ENCODE results near the gene TTC7B.
A peak's percentile ranks its signal among the peaks of the same experiment; 100 is the strongest.

TTC7B gene

DNA sequence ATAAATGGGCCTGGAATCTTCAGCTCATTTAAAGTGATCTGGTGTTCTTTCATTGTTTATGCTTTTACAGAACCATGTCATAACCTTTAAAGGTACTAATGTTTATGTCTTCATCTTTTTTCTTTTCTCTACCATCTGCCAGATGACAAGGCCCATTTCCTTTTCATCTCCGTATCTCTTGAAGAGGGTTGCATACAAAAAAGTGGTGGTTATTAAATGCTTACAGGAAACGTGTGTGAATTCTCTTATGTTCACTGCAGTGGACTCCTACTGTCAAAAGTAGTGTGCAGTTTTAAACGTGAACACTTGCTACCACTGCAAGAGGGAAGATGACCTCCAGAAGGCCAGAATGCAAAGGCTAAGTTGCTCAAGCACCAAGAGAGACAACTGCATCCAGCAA is 91.4 kb downstream of the TTC7B start:
- H3K4me3 ChIP-seq (ENCODE audit: low read length), result no peak overlapping the region
- peak; percentile 72 for DNase-seq (ENCODE audit: low read depth, low spot score)

DNA sequence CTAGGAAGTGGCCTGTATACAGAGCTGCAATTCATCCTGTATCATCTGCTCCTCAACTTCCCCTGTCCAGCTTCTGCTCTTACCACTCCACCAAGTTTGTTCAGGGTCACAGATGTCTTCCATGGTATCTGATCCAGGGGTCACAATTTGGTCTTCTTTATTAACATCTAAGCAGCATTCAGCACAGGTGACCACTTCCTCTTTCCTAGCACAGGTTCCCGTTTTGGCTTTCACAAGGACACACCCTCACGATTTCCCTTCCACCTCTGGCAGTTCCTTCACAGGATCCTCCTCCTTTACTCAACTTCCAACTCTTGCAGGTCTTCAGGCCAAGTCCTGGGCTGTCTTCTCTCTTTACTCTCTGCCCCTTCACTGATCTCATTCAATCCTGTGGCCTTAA is 93.6 kb downstream of the TTC7B start:
- no peak overlapping the region for H3K4me3 ChIP-seq (ENCODE audit: low read length)
- DNase-seq (ENCODE audit: low read depth, low spot score), result no peak

DNA sequence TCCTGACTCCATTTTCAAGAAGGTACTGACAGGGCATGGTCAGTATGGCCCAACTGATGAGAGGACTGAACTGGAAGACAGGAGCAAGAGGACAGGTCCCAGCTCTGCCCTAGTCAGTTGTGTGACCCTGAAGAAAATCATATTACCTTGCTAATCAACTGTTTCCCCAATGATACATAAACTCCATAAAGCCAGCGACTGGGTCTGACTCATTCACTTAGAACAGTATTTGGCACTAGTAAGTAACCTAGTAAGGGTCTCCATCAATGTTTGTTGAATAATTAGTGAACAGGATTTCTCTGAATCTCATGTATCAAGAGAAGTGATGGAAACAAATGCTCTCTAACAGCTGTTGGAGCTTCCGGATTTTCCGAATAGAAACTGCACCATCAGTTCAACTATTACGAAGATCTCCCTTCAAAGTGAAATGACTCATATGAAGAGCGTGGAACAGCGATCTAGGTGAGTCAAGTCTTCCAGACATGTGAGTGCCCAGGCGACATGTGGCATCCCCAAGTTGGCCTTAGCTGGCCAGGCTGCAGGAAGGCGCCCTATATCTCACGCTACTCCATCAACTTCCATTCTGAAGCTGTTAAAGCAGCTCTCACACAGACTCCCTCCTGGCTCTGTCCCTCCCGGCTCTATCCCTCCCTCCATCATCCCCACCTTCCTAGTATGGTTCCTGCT is 94.5 kb downstream of the TTC7B start:
- no peak for DNase-seq (ENCODE audit: low read depth, low spot score)
- no peak overlapping the region for H3K4me3 ChIP-seq (ENCODE audit: low read length)

DNA sequence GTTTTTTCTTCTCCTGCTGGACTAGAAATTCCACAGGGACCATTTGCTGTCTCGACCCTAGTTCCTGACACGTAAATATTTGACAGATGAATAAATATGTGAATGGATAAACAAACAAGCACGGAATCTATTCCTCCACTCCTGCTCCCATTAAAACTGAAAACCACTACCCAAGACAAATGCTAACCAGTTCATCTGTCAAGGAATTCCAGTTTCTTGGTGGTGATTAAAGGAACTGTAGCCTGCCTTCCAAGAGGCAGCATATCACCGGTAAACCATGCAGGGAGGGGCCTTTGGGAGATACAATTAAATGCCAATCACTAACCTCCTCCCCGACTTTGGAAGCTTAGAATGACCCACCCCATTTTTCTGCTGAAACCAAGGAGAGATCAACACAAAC is 95.4 kb downstream of the TTC7B start:
- no peak overlapping the region for H3K4me3 ChIP-seq (ENCODE audit: low read length)
- DNase-seq (ENCODE audit: low read depth, low spot score), result no peak

DNA sequence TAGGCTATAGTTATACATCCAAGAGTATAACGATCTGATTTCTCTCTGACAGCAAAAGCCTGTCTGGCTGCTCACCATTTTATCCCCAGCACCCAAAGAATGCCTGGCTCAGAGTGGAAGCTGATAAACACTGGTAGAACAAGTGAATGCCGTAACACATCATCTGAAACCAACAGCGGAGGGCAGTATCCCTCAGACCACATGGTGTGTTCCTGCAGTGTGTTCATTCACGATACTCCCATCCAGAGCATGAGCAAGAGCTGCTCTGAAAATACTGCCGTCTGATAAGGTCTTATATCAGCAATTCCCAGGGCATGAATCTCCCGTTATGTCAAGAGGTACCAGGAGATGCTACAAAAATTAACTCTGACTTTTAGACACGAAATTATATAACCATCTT is 95.9 kb downstream of the TTC7B start:
- no peak overlapping the region for H3K4me3 ChIP-seq (ENCODE audit: low read length)
- no peak for DNase-seq (ENCODE audit: low read depth, low spot score)

DNA sequence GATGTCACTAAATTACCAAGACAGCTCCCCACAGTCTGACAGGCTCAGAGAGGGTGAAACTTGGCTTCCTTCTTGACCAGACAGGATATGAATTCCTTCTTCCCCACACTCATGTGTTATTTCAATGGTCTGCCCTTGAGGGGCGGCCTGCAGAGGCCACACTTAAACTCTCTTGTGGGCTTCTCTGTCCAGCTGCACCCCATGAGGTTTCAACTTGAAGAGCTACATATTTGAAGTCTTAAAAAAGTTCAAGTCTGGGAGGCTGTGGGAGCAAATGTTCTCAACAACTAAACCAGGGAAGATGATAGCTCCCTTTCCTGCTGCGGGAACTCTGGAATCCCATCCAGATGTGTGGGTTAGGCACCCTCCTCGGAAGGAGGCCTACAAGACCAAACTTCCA is 98.3 kb downstream of the TTC7B start:
- no peak for DNase-seq (ENCODE audit: low read depth, low spot score)

DNA sequence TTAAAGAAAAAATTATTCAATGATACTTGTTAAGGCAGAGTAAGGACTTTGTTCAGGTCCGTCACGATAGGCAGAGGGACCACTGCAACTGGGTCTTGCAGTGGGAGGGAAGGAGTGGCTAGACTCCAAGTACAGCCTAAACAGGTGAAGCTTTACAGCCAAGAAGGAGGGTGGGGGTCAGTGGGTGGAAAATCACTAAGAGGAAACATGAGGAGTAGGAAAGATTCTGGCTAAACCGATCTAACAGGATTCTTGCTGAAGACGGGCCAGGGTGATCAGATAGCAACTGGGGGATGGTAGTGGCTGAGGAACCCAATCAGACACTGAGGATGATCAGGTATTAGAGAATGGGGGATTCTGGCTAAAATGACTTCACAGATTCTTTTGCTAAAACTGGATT is 100.2 kb downstream of the TTC7B start:
- DNase-seq (ENCODE audit: low read depth, low spot score), result no peak
- no peak overlapping the region for H3K4me3 ChIP-seq (ENCODE audit: low read length)

More for the DNA sequence above, 98.3 kb downstream of the TTC7B start:
- H3K4me3 ChIP-seq (ENCODE audit: low read length), result no peak overlapping the region

DNA sequence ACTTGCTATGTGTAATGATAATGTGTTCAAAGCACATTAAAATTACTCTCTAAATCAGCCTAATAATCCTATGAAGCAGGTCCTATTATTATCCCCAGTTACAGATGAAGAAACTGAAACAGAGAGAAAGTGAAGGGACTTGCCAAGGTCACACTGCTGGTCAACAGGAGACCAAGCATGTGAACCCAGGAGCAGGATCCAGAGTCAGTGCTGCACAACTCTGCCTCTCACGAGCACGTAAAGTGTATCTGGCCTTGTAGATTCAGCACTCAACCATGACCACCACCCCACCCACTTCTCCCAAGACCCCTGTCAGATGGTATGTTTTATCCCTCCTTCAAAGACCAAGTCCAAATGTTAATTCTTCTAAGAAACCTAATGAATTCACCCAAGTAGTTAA is 100.7 kb downstream of the TTC7B start:
- no peak overlapping the region for H3K4me3 ChIP-seq (ENCODE audit: low read length)
- no peak for DNase-seq (ENCODE audit: low read depth, low spot score)

DNA sequence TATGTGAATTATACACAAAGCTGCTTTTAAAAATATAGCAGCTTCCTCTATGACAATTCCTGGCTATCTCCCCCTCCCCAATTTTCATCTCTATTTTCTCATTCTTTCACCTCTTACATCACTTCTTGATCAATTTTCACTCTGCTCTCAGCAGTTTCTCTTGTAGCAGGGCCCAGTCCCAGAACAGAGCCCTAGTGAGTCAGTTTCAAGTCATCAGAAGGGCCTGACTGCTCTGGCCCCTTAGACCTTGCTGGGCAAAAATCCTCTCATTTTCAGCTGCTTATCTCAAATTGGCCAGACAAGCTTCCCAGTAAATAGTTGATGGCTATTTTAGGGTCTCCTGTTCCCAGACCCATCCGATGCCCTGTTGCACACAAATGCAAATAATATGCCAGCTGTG is 101.4 kb downstream of the TTC7B start:
- DNase-seq (ENCODE audit: low read depth, low spot score), result no peak
- H3K4me3 ChIP-seq (ENCODE audit: low read length), result no peak overlapping the region

DNA sequence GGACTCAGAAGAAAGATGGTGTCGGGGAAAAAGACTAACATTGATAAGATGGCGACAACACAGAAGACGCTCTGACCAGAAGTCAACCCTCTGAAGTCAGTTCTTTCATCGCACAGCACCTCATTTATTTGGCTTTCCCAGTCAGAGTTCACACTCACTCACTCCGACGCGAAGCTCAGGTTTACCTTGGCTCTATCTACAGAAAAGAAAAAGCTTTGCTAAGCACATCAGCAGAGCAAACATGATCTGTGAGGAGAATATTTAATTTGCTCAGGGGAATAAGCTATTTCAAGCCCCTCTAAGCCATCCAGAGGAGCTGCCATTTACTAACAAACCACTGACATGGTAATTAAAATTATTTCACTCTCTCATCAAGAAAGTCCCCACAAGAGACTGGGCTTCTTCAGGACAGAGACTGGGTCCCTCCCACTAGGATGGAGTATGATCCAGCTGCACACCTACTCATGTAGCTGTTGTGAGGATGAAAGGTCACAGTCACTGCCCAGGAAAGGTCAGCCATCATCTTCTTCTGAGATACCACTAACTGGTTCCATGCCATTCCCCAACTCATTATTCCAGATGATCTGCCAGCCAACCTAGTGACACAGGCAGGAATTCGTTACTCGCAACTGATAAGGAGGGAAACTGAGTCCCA is 111.4 kb downstream of the TTC7B start:
- DNase-seq (ENCODE audit: low read depth, low spot score), result no peak
- H3K4me3 ChIP-seq (ENCODE audit: low read length), result no peak overlapping the region

DNA sequence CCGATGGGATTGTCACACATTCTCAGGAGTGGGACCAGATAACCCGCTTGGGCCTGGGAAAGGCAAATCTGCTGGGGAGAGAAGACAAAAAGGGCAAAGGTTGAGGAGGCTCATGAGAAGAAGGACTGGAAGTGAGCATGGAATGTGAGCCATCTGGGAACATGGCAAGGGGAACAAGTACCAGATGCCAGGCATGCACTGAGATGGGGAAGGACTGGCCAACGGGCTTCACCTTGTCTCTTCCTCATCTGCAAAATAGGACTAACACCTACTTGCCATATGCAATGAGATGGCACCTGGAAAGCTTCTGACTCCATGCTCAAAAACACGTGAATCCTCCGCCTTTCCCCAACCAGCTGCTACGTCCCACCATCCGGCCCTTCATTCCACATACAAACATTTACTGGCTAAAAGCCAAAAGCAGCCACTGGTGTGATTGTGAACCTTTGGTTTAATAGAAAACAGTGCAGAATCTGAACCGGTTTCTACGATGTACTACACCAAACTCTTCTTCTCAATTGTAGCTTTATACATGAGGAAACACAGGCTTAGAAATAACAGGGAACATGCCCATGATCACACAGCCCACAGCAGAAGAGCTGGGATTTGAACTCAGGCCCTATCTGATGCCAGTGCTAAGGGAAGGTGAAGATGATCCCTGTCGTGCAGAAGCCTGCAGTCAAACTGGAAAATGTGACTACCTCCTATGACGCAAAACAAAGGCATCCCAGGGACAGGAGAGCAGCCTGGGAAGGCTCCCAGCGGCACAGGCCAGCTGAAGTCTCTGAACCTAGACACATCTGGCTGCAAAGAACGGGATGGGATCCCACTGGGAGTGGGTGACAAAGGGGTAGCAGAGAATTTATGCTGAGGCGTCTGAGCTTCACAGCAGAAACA is 112.1 kb downstream of the TTC7B start:
- H3K4me3 ChIP-seq (ENCODE audit: low read length), result no peak overlapping the region
- no peak for DNase-seq (ENCODE audit: low read depth, low spot score)

DNA sequence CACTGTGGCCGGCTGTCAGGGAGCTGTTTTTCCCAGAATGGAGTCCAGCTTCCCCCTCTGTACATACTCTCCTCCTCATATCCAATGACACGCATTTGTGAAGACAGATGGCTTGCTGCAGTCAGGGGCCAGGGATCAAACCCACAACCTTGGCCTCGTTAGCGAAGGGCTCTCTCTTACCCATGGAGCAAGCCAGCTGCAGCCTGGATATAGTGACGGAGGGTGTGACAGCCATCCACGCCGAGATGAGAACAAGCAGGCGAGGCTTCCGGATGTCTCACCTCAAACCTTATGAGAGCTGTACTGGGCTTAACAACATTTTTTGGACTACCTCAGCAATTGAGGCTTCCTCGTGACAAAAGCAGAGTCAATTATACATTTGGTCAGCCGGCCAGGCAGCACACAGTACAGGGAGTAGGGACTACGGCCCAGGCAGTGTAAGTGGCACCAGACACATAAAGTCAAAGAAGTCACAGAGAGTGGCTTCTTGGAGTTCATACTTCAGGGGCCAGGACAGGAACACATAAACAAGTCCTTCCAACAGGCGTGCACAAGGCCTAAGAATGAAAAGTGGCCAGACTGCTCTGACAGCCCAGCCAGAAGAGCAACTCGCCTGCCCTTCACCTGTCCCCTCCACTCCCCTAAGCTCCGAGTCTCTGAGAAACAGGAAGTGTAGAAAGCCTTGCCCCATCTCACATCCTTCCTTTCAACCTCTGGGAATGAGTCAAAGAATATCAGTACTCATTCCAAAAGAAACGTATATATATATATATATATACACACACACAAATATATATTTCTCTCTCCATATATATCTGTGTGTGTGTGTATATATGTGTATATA is 115.1 kb downstream of the TTC7B start:
- DNase-seq (ENCODE audit: low read depth, low spot score), result no peak
- no peak overlapping the region for H3K4me3 ChIP-seq (ENCODE audit: low read length)

DNA sequence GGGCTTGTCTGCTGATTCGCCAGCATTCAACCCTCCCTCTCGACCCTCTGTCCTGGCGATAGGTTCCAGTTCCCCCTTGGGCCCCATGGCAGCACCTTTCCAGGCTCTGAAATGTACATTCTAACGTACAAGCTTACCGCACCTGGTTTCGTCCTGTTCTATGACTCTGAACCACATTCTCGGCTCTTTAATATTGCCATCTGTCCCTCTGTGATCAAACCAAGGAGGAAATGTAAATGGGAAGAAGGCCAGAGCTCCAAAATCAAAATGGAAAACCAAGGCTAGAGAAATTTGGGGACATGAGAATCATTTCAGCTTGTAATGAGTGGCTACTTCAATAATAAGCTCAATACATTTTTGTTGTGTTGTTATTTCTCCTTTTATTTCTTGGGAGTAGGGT is 117.2 kb downstream of the TTC7B start:
- DNase-seq (ENCODE audit: low read depth, low spot score), result no peak
- H3K4me3 ChIP-seq (ENCODE audit: low read length), result no peak overlapping the region

DNA sequence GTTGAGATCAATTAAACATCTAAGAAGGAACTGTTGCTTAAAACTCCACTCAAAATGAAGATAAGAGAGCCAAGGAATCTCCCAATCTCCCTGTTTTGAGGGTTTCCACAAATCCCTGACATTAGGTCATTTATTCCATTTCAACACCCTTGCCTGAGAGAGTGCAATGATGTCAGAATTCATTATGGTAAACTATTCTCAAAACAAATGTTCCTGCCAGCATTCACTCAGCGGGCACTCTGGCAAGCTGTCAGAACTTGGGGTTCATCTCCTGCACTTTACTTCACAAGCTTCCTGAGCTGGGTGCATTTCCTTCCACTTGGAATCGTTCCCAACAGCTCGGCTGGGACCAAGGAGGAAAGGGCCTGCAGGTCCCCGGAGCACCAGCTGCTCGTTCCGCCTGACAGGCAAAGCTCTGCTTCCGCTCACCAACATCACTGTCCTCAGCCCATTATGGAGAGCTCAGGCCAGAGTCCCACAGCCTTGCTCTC is 117.8 kb downstream of the TTC7B start:
- H3K4me3 ChIP-seq (ENCODE audit: low read length), result no peak overlapping the region
- no peak for DNase-seq (ENCODE audit: low read depth, low spot score)

DNA sequence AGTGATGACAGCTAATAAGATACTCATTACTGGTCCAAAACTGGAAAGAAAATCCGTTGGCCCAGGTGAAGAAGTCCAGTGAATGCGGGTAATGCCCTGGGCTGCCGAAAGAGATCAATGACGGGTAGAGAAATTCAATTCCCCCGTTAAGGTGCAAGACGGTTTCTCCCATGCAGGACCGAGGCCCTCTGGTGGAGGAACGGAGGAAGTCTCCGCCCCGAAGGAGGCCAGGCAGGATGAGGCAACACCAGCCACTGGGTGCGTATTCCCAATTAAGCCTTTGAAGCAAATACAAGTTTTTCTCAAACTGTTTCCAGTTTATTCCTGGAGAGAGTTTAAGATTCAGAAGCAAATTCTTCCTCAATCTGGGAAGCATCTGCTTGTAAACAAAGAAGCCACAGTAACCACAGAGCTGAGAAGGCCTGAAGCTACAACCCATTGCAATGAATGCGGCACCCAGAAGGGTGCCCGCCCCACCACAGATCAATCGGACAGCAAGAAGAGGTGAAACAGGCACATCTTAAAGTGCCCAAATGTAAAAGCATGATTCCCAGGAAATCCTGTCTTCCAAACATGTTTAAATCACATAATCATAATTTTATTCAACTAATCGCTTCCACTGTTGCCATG is 118.5 kb downstream of the TTC7B start:
- no peak overlapping the region for H3K4me3 ChIP-seq (ENCODE audit: low read length)
- peak; percentile 54 for DNase-seq (ENCODE audit: low read depth, low spot score)

DNA sequence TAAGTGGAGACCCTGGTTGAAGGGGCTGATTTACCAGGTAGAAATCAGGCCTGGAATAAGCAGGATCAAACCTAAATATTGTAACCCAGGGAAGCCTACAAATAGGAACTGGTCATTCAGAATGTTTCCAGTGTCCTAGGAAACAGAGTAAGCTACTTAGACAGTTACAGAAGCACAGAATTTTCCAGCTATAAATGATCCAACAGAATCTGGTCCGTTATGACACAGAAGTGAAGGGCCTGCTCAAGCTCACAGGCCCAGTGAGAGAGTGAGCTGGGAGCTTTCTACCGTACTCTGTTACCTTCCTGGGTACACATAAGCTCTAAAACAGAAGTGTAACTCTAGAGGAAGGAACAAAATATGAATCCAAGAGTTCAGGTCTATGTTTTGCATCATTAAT is 119.1 kb downstream of the TTC7B start:
- no peak overlapping the region for H3K4me3 ChIP-seq (ENCODE audit: low read length)
- no peak for DNase-seq (ENCODE audit: low read depth, low spot score)

DNA sequence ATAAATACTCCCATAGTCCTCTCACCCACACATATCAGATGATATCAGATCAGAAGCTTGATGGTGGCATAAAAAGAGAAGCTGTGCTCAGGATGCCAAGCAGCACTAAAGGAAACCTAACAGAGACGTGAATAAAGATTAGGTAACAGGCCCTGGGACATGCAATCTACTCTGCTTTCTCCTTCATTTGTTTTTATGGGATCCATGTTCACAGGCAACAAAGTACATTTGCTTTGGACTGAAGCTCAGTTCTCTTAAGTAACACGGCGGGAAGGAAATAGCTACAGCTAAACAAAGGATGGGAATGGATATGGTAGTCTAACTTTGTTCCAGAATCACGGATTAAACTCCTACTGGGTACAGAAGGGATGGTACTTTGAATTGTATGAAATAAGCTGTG is 119.5 kb downstream of the TTC7B start:
- no peak for DNase-seq (ENCODE audit: low read depth, low spot score)
- no peak overlapping the region for H3K4me3 ChIP-seq (ENCODE audit: low read length)

DNA sequence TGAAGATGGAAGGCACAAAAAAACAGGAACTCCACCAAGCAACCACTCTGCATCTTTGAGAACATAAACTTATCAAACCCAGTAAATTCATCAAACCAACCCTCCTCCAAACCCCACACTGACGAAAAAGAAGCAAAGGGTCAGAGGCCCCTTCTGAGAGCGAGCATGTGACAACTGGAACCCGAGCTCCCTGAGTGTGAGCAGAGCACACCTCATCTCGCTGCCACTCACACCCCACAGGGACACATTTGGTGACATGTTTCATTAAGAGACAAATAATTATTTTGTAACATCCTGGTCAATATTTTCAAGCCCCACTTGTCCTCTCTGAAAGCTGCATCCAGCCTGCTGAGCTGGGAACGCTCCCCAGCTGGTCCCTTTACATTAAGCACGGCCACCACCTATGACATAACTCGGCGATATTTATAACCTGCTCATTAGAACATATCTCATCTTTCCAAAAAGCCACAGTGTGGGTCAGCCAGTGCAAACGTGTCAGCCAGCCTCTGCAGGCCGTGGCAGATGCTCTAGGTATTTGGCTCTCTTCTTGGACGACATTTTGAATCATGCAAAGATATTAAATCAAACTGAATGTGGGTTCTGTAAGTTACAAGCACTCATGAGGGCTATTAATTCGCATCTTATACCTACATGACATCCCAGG is 120.1 kb downstream of the TTC7B start:
- no peak for DNase-seq (ENCODE audit: low read depth, low spot score)
- no peak overlapping the region for H3K4me3 ChIP-seq (ENCODE audit: low read length)
